Ovary (tissue), 9 donors: Measurements from ENCODE around the gene TBCD. TPM values are rescaled to one million over a fixed set of nuclear protein-coding genes. Genes with fewer than 3 reads are reported as not detected.

Experiments used
- DNase-seq, 5 donors: peaks; one replicate each; pipeline ENCODE4 v3.0.0-alpha.2; 2019 to 2020
- H3K27ac ChIP-seq, 2 donors: fragments of 200-600 bp; one replicate each; pipeline versions ENCODE4 v1.5.1 to v1.8.0; 2019 to 2022
- H3K27me3 ChIP-seq: fragments of 200-600 bp; one replicate; pipeline ENCODE4 v1.8.0; 2022
- H3K36me3 ChIP-seq: fragments of 200-600 bp; sonication (generic); one replicate; pipeline ENCODE4 v1.5.1; 2019
- H3K4me1 ChIP-seq: one replicate; pipeline ENCODE4 v1.8.1; 2013; ENCODE audit warnings: mild to moderate bottlenecking, moderate library complexity; ENCODE audit not compliant: insufficient read depth
- H3K4me3 ChIP-seq: fragments of 200-600 bp; sonication (generic); one replicate; pipeline ENCODE4 v1.5.1; 2017
- H3K9me3 ChIP-seq, 2 donors: fragments of 200-600 bp in 1 of 2; sonication (generic) in 1 of 2; one replicate each; pipeline versions ENCODE4 v1.5.1 to v1.8.1; 2013 to 2019; ENCODE audit warnings: mild to moderate bottlenecking in 1 of 2, moderate library complexity in 1 of 2
- CTCF ChIP-seq, 3 donors: fragments of 450-650 bp in 2 of 3; fragments of 200-600 bp in 1 of 3; IDR thresholded peaks; one replicate each; pipeline versions ENCODE4 v1.5.1 to v1.8.0; 2016 to 2022; ENCODE audit warnings: antibody characterized with exemption in 3 of 3, mild to moderate bottlenecking in 1 of 3
- EP300 ChIP-seq: sonication (generic); formaldehyde crosslinking; IDR thresholded peaks from one replicate; pipeline ENCODE4 v1.6.1; 2017; ENCODE audit warnings: antibody characterized with exemption
- POLR2A ChIP-seq: fragments of 450-650 bp; IDR thresholded peaks from one replicate; pipeline ENCODE4 v1.6.1; 2017; ENCODE audit warnings: antibody characterized with exemption, mild to moderate bottlenecking, moderate library complexity
- WGBS, 3 donors: extraction: QIAGEN DNeasy Blood & Tissue Kit in 1 of 3; methylation state at CpG; one replicate each; pipeline versions ENCODE4 v1.1.5 to v1.1.7; 2013 to 2017; 5-methylcytosine and 5-hydroxymethylcytosine counted together
- intact Hi-C, 4 donors: fragments of 100-400 bp; cut with DNase I; formaldehyde crosslinking; loops; one replicate each; pipeline versions ENCODE4 v1.11.0 to v1.15.1; 2022 to 2023
- polyA plus RNA-seq, 2 donors: library from polyadenylated mRNA; stranded (reverse); fragments of 200-250 nt in 1 of 2; fragments of 350-450 nt in 1 of 2; fragmentation: Illumina TruSeq in 1 of 2; extraction: RNeasy Lipid Tissue Mini Kit (QIAGEN cat#74804) in 1 of 2; gene quantifications; one replicate each; pipeline ENCODE4 v1.2.3, GENCODE V29; 2013 to 2014
- total RNA-seq, 7 donors: library from RNA; depleted of rRNA in 2 of 7; stranded (reverse); fragments of >200 nt in 2 of 7; fragmentation: NEBNext Ultra II Directional in 3 of 7; extraction: Animal tissue kit (Norgen Biotek cat#: 25700) in 3 of 7; gene quantifications; one replicate each; pipeline versions ENCODE4 v1.1.0 to v1.2.4, GENCODE V29; 2016 to 2023
- donor health status: DM: no; HTN: no; CAD: no; lungs with moderate emphysema.
- donor health status: DM: no; HTN: no; CAD: no.
- donor health status: Bipolar disorder and iron deficiency.
- donor health status: DM: yes; HTN: yes; CAD: no.
- donor health status: DM: no; HTN: no; CAD: no.
- donor health status: DM: yes; HTN: yes; CAD: no.

Gene TBCD
- total and polyA plus RNA-seq, 9 donors = 29.2 to 88.3 (median 59.2) TPM

- intact Hi-C loops = no loop called here
- no peak for DNase-seq
- no peaks in the 10 kb centered on the region for H3K27me3 ChIP-seq
- TF ChIP-seq EP300 (no peak), CTCF (IDR thresholded peaks at IDR 0.05) (no peak), POLR2A (no peak)
- H3K9me3 ChIP-seq = no peaks in the 10 kb centered on the region
- H3K27ac ChIP-seq = no peak overlapping the region
- no peaks in the 10 kb centered on the region for H3K4me1 ChIP-seq
- H3K4me3 ChIP-seq = no peak overlapping the region
- no peaks in the 10 kb centered on the region for H3K36me3 ChIP-seq
- 81 to 89% (median 83%) methylated on average over 16 of the region's 16 CpGs for WGBS, 3 donors
Observed at GRCh38 chr17:82901856-82902255, 150.0 kb downstream of the TBCD start.

- H3K9me3 ChIP-seq = no peaks in the 10 kb centered on the region
- WGBS, 3 donors = 90 to 92% (median 91%) methylated on average over 35 to 37 of the region's 37 CpGs
- no peak overlapping the region for H3K4me3 ChIP-seq
- intact Hi-C loops = no loop called here
- TF ChIP-seq CTCF (IDR thresholded peaks at IDR 0.05) (no peak), EP300 (no peak), POLR2A (no peak)
- H3K27ac ChIP-seq = no peak overlapping the region
- no peak for DNase-seq
- H3K27me3 ChIP-seq = no peaks in the 10 kb centered on the region
- H3K4me1 ChIP-seq = no peaks in the 10 kb centered on the region
- H3K36me3 ChIP-seq = no peaks in the 10 kb centered on the region
Observed at GRCh38 chr17:82902972-82903874, 151.4 kb downstream of the TBCD start.

- TF ChIP-seq EP300 = no peak
- no peak for TF ChIP-seq POLR2A
- no peak for TF ChIP-seq CTCF (IDR thresholded peaks at IDR 0.05)
- H3K27me3 ChIP-seq = no peaks in the 10 kb centered on the region
- intact Hi-C loops = loop anchor here in 1 of 4 donors (5.0 kb wide), 1 partner anchor 123 kb away; no protein-coding TSS in a partner anchor
- no peaks in the 10 kb centered on the region for H3K9me3 ChIP-seq
- 88 to 90% (median 88%) methylated on average over 14 to 20 of the region's 20 CpGs for WGBS, 3 donors
- no peaks in the 10 kb centered on the region for H3K36me3 ChIP-seq
- DNase-seq = no peak
- peaks cover 3% of the 10 kb centered on the region for H3K4me1 ChIP-seq
- no peak overlapping the region for H3K4me3 ChIP-seq
- H3K27ac ChIP-seq = no peak overlapping the region
Observed at GRCh38 chr17:82905130-82905529, 153.3 kb downstream of the TBCD start.

GRCh38 chr17:82907797-82908542, 156.1 kb downstream of the TBCD start:
- Histone ChIP-seq H3K27ac (peak overlapping the region in 1 of 2 donors; percentile 34), H3K9me3 (no peaks in the 10 kb centered on the region), H3K4me1 (peaks cover 3% of the 10 kb centered on the region), H3K36me3 (no peaks in the 10 kb centered on the region), H3K27me3 (no peaks in the 10 kb centered on the region), H3K4me3 (no peak overlapping the region)
- intact Hi-C loops = loop anchor here in 1 of 4 donors (5.0 kb wide), 1 partner anchor 126 kb away; no protein-coding TSS in a partner anchor
- WGBS, 3 donors = 16 to 29% (median 26%) methylated on average over 19 of the region's 19 CpGs
- TF ChIP-seq EP300 (no peak), POLR2A (no peak), CTCF (IDR thresholded peaks at IDR 0.05) (no peak)
- peak in 4 of 5 donors; percentile 42 to 67 (median 59) for DNase-seq
